NCI-H2227 treated with DMSO at 0.1 percent for 48 hours (cell line): ENCODE measurements around the gene NPC1L1.
"Not testable (repeated sequence)": the region's sequence is repeated elsewhere in the genome, so short reads cannot be mapped to it uniquely, and the experiment has no call there.

Experiments used
- DNase-seq: peaks from one replicate; lab custom pipeline; 2025; lab: John Stamatoyannopoulos, UW

NPC1L1 gene

GRCh38 chr7:44534501-44534900 is 6.6 kb downstream of the NPC1L1 start:
- no peak for DNase-seq

- DNase-seq, result no peak
Observed at GRCh38 chr7:44534087-44534486, 7.0 kb downstream of the NPC1L1 start.

- no peak for DNase-seq
Observed at GRCh38 chr7:44533301-44534055, 7.7 kb downstream of the NPC1L1 start.

GRCh38 chr7:44531421-44532380 is 9.4 kb downstream of the NPC1L1 start:
- no peak for DNase-seq

GRCh38 chr7:44530990-44531389 is 10.1 kb downstream of the NPC1L1 start:
- no peak for DNase-seq

GRCh38 chr7:44524811-44525388 is 16.2 kb downstream of the NPC1L1 start:
- no peak for DNase-seq

GRCh38 chr7:44522315-44522714 is 18.8 kb downstream of the NPC1L1 start:
- DNase-seq, result no peak

- DNase-seq, result no peak
Observed at GRCh38 chr7:44521347-44522095, 19.6 kb downstream of the NPC1L1 start.

GRCh38 chr7:44520574-44520973 is 20.6 kb downstream of the NPC1L1 start:
- no peak for DNase-seq

GRCh38 chr7:44519546-44519945 is 21.6 kb downstream of the NPC1L1 start:
- no peak for DNase-seq

GRCh38 chr7:44518761-44519160 is 22.4 kb downstream of the NPC1L1 start:
- DNase-seq, result no peak

GRCh38 chr7:44517175-44517574 is 24.0 kb downstream of the NPC1L1 start:
- no peak for DNase-seq

- no peak for DNase-seq
Observed at GRCh38 chr7:44515590-44516268, 25.4 kb downstream of the NPC1L1 start.

GRCh38 chr7:44512736-44513135 is 28.4 kb downstream of the NPC1L1 start:
- no peak for DNase-seq

GRCh38 chr7:44511863-44512468 is 29.2 kb downstream of the NPC1L1 start:
- DNase-seq, result no peak

GRCh38 chr7:44511236-44511635 is 29.9 kb downstream of the NPC1L1 start:
- DNase-seq, result no peak

- no peak for DNase-seq
Observed at GRCh38 chr7:44508328-44509030, 32.7 kb downstream of the NPC1L1 start.

GRCh38 chr7:44506592-44507288 is 34.4 kb downstream of the NPC1L1 start:
- not testable (repeated sequence) for DNase-seq

GRCh38 chr7:44505595-44505994 is 35.5 kb downstream of the NPC1L1 start:
- no peak for DNase-seq
